GM23338 (cell line): ENCODE data around the gene TSFM.

Source experiments
- CTCF ChIP-seq, 2 experiments: fragments of 200-600 bp in 1 of 2; sonication (generic) in 1 of 2; conservative IDR thresholded peaks; 2 replicates each; pipeline versions ENCODE4 v1.5.1 to v1.6.1; 2016 to 2017; ENCODE audit warnings: antibody characterized with exemption in 2 of 2, low read depth in 2 of 2, mild to moderate bottlenecking in 2 of 2, moderate library complexity in 1 of 2
- ETS1 ChIP-seq: IDR thresholded peaks from 2 replicates; pipeline ENCODE4 v1.6.1; 2016; ENCODE audit warnings: antibody characterized with exemption
- EZH2 ChIP-seq: fragments of 200-600 bp; sonication (generic); IDR thresholded peaks from one replicate; pipeline ENCODE4 v1.8.0; 2017; ENCODE audit warnings: antibody characterized with exemption, mild to moderate bottlenecking, low read depth; ENCODE audit not compliant: unreplicated experiment
- EZH2phosphoT487 ChIP-seq: fragments of 200-600 bp; sonication (generic); IDR thresholded peaks from one replicate; pipeline ENCODE4 v1.8.1; 2018; ENCODE audit warnings: antibody characterized with exemption; ENCODE audit not compliant: unreplicated experiment
- POLR2AphosphoS5 ChIP-seq: IDR thresholded peaks from 2 replicates; pipeline ENCODE4 v1.6.1; 2016; ENCODE audit warnings: antibody characterized with exemption, low read depth

GRCh38 chr12:57760347-57760982 lies 22.1 kb upstream of the TSFM start:
- TF ChIP-seq EZH2 (no peak), CTCF (conservative IDR thresholded peaks at IDR 0.05; ENCODE audit: low read depth in 2 of 2) (no peak), EZH2phosphoT487 (no peak), POLR2AphosphoS5 (no peak), ETS1 (no peak)
